Measurements from ENCODE around the gene ZNF280D. TPM values are rescaled to one million over a fixed set of nuclear protein-coding genes. Genes with fewer than 3 reads are reported as not detected.

ZNF280D gene
- total and polyA plus RNA-seq, 8 donors = 34.3 to 82.1 (median 75.5) TPM

DNA sequence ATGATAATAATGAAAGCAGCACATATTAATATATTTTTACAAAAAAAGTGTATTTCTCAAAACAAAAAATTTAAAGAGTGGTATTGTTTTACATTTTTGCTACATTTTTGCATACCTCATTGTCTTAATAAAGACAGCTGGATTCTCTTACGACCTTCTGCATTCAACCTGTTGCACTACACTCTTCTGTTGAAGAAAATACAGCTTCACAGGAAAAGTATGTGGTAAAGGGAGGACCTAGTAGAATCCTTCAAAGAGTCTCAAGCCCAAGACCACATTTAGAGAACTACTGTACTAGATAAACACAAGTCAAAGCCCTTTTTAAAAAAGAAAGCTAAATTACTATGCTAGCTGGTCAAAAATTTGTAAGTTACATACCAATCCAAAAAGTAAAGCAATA lies 7.9 kb downstream of the ZNF280D start:
- TF ChIP-seq, protein P1, sequence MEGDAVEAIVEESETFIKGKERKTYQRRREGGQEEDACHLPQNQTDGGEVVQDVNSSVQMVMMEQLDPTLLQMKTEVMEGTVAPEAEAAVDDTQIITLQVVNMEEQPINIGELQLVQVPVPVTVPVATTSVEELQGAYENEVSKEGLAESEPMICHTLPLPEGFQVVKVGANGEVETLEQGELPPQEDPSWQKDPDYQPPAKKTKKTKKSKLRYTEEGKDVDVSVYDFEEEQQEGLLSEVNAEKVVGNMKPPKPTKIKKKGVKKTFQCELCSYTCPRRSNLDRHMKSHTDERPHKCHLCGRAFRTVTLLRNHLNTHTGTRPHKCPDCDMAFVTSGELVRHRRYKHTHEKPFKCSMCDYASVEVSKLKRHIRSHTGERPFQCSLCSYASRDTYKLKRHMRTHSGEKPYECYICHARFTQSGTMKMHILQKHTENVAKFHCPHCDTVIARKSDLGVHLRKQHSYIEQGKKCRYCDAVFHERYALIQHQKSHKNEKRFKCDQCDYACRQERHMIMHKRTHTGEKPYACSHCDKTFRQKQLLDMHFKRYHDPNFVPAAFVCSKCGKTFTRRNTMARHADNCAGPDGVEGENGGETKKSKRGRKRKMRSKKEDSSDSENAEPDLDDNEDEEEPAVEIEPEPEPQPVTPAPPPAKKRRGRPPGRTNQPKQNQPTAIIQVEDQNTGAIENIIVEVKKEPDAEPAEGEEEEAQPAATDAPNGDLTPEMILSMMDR (IDR thresholded peaks at IDR 0.05) = no peak
- no peaks in the 10 kb centered on the region for H3K27me3 ChIP-seq
- no peaks in the 10 kb centered on the region for H3K36me3 ChIP-seq
- H3K4me3 ChIP-seq = no peak overlapping the region
- peaks cover 3 to 50% of the 10 kb centered on the region in 2 donors for H3K4me1 ChIP-seq
- intact Hi-C loops (cut with DNase I) = no loop called here
- no peaks in the 10 kb centered on the region for H3K9me3 ChIP-seq
- H3K27ac ChIP-seq = no peak overlapping the region
- no peak for DNase-seq
- no peak for ATAC-seq

DNA sequence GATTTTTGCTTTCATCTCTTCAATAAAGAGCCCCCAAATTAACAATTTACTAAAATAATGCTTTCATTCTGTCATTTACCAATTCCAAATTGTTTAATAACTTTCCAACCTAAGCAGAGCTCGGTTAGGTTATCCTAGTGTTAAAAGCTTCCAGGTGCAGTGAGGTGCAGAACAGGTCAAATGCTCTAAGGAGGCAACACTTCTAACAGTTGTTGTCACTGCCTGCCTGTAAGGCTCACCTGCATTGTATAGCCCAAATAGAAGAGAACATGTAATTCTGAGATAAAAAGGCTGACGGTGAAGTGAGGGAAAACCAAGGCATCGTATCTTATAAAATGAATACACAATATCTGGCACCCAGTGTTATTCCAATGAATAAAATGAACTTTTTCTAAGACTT lies 9.1 kb downstream of the ZNF280D start:
- Histone ChIP-seq H3K27me3 (no peaks in the 10 kb centered on the region), H3K9me3 (no peaks in the 10 kb centered on the region), H3K27ac (no peak overlapping the region), H3K4me3 (no peak overlapping the region), H3K36me3 (no peaks in the 10 kb centered on the region), H3K4me1 (peaks cover 0 to 39% of the 10 kb centered on the region in 2 donors)
- DNase-seq (no peak), ATAC-seq (no peak)
- intact Hi-C loops (cut with DNase I) = no loop called here
- TF ChIP-seq, protein P1 (IDR thresholded peaks at IDR 0.05) = no peak

DNA sequence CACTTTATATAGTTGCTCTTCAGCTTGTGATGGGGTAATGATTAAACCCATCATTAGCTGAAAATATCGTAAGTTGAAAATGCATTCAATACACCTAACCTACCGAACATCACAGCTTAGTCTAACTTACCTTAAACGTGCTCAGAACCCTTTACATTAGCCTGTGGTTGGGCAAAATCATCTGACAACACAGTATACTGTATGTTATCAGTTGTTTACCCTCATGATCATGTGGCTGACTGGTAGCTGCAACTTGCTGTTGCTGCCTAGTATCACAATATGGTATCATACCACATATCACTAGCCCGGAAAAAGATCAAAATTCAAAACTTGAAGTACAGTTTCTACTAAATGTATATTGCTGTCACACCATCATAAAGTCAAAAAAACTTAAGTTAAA lies 9.5 kb downstream of the ZNF280D start:
- no peak overlapping the region for H3K27ac ChIP-seq
- DNase-seq (no peak), ATAC-seq (no peak)
- intact Hi-C loops (cut with DNase I) = no loop called here
- no peaks in the 10 kb centered on the region for H3K27me3 ChIP-seq
- H3K4me1 ChIP-seq = peaks cover 0 to 38% of the 10 kb centered on the region in 2 donors
- H3K4me3 ChIP-seq = no peak overlapping the region
- no peaks in the 10 kb centered on the region for H3K9me3 ChIP-seq
- TF ChIP-seq, protein P1 (IDR thresholded peaks at IDR 0.05) = no peak
- no peaks in the 10 kb centered on the region for H3K36me3 ChIP-seq

DNA sequence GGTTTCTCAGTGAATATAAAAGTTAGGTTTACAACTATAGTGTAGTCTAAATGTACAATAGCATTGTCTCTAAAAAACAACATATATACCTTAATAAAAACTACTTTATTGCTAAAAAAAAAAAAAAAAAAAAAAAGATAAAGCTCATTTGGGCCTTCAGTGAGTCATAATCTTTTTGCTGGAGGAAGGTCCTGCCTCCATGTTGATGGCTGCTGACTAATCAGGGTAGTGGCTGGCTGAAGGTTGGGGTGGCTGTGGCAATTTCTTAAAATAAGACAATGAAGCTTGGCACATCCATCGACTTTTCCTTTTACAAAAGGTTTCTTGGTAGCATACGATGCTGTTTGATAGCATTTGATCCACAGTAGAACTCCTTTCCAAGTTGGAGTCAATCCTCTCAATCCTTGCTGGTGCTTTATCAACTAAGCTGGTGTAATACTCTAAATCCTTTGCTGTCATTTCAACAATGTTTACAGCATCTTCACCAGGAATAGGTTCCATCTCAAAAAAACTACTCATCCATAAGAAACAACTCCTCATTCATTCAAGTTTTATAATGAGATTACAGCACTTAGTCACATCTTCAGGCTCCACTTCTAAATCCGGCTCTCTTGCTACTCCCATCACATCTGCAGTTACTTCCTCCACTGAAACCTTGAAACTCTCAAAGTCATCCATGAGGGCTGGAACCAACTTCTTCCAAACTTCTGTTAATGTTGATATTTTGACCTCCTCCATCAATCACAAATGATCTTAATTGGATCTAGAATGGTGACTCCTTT lies 13.3 kb downstream of the ZNF280D start:
- H3K4me1 ChIP-seq = peaks cover 0 to 33% of the 10 kb centered on the region in 2 donors
- no peaks in the 10 kb centered on the region for H3K9me3 ChIP-seq
- DNase-seq (no peak), ATAC-seq (no peak)
- H3K27me3 ChIP-seq = no peaks in the 10 kb centered on the region
- no peak overlapping the region for H3K27ac ChIP-seq
- intact Hi-C loops (cut with DNase I) = no loop called here
- H3K36me3 ChIP-seq = no peaks in the 10 kb centered on the region
- TF ChIP-seq, protein P1 (IDR thresholded peaks at IDR 0.05) = no peak
- H3K4me3 ChIP-seq = no peak overlapping the region

DNA sequence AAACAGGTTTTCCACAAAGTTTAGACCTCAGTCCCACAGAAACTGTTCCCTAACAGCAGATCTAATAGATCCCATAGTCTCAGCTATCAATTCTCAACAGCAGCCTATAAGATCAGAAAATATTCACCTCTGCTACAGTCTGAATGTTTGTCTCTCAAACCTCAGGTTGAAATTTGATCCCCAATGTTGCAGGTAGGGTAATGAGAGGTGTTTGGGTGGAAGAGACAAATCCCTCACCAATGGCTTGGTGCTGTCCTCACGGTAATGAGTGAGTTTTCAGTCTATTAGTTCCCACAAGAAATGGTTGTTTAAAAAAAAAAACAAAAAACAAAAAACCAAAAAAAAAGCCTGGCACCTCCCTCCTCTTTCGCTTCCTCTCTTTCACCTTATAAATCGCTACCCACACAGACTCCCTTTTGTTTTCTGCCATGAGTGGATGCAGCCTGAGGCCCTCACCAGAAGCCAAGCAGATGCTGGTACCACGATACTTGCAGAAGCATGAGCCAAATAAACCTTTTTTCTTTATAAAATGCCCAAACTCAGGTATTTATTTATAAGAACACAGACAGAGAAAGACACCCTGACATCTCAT lies 14.2 kb downstream of the ZNF280D start:
- intact Hi-C loops (cut with DNase I) = no loop called here
- DNase-seq = no peak
- TF ChIP-seq, protein P1 (IDR thresholded peaks at IDR 0.05) = no peak
- Histone ChIP-seq H3K27me3 (no peaks in the 10 kb centered on the region), H3K27ac (no peak overlapping the region), H3K9me3 (no peaks in the 10 kb centered on the region), H3K4me3 (no peak overlapping the region), H3K36me3 (no peaks in the 10 kb centered on the region), H3K4me1 (peaks cover 0 to 33% of the 10 kb centered on the region in 2 donors)
- ATAC-seq = no peak
